Measurements from ENCODE around the gene DOK5.

Gene DOK5

GRCh38 chr20:54565255-54565654 lies 89.9 kb downstream of the DOK5 start:
- DNase-seq = no peak

DNA sequence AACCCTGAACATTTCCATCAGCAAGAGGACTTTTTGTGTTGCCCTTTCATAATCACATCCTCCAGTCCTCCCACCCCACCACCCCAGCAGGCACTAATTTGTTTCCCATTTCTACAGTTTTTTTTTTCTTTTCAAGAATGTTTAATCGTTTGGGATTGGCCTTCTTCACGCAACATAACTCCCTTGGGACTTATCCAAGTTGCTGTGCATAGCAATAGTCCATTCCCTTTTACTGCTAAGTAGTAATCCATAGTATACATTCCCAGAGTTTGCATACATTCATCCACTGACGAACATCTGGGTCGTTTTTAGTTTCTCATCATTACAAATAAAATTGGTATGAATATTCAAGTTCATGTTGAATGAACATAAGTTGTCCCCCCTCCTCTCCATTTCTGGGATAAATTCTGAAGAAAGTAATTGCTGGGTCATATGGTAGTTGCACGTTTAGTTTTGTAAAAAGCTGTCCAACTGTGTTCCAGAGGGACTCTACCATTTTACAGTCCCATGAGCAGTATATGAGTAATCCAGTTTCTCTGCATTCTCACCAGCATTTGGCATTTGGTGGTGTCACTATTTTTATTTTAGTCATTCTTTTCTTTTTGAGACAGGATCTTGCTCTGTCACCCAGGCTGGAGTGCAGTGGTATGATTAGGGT lies 90.8 kb downstream of the DOK5 start:
- no peak for DNase-seq

DNA sequence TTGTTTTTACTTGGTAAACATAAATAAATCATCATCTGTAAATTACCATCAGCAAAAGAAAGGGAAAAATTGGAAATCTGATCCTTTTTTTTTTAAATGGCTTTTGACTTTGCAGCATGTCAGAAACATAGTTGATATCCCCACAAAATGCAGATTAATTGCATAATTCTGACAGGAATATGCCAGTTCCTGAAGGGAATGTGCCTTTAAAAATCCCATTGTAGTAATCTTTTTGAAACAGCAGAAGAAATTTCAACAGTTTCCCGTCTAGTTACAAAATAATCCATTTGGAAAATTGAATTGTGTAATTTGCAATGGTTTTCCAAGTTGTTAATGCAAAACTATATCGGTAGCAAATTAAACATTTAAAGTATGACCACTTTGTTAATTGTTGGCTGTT lies 95.2 kb downstream of the DOK5 start:
- DNase-seq = no peak

DNA sequence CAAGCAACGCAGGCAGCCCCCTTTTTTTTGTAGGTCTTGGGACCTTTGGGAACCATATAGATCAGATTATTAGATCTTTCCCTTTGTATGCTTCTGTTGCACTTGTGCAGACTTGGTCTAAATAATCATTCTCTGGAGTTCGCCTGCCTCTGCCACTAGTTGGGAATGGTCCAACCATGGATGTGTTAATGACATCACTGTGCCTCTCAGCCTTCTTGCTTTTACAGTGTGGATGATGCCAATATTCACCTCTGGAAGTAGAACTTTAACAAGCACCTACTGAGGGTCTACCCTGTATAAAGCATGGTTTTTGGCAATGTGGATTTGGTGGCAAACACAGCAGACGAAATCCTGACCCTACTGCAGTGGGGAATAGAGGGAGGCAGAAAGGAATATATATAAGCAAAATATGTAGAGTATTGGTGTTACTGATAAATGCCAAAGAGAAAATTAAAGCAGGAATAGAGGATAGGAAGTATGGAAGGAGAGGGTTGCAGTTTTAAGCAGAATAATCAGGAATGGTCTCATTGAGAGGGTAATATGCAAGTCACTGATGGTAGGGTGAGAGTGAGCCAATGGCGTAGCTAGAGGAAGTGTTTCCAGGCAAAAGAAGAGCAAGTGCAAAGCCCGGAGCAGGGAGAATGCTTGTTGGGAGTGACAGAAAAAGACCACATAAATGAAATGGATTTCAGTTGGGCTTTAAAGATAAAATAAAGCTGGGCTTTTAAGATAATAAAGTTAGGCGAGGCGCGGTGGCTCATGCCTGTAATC lies 97.5 kb downstream of the DOK5 start:
- no peak for DNase-seq

GRCh38 chr20:54573838-54574237 lies 98.4 kb downstream of the DOK5 start:
- no peak for DNase-seq

GRCh38 chr20:54576518-54576917 lies 101.1 kb downstream of the DOK5 start:
- DNase-seq = no peak

DNA sequence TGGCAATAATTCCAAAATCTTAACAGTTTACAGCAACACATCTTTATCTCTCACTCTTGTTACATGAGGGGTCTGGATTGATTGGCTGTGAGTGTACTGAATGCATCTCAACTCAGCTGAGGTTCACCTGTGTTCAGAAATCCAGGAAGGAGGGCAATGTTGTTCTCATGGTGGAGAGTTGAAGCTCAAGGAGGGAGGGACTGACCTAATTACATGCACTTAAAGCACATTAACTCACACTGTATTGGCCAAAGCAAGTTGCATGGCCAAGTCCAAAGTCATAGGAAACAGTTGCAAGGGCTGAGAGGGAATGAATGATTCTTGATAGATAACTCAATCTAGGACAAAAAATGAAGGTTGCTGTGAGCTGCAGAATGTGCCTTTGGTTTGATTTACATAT lies 102.2 kb downstream of the DOK5 start:
- DNase-seq = no peak

DNA sequence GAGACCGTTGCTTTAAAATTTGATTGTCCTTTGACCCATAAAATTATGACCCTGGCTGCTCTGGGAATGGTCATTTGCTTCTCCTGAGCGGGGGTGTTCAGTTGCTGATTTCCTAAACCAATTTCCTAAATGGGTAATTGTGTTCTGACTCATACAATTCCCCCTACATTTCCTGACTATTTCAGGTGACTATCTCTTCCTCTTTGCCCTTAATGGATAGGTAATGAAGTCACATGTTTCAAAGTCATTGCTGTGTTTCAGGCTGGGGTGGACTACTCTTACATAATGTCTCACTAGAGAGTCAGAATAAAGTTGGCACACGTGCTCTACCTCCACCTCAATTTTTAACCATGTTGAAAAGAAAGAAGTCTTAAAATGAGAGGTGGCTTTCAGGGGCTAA lies 109.8 kb downstream of the DOK5 start:
- DNase-seq = no peak

DNA sequence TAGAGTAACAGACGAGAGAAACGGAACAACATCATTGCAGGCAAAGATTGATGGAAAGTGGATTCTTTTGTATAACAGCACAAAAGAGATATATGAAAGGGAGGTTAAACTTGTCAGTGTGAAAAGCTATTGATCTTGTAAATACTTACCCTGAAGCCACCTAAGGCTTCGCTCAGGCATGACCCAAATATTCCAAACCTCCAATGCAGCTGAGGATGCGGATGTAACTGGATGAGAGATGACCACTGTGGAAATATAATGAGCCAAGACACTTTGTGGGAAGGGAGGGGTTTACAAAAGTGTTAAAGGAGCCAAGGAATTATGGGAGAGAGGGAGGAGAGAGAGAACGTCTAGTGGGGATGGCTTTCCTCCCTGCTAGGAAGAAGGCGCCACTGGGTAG lies 112.0 kb downstream of the DOK5 start:
- DNase-seq = no peak

GRCh38 chr20:54589402-54590030 lies 114.1 kb downstream of the DOK5 start:
- no peak for DNase-seq

DNA sequence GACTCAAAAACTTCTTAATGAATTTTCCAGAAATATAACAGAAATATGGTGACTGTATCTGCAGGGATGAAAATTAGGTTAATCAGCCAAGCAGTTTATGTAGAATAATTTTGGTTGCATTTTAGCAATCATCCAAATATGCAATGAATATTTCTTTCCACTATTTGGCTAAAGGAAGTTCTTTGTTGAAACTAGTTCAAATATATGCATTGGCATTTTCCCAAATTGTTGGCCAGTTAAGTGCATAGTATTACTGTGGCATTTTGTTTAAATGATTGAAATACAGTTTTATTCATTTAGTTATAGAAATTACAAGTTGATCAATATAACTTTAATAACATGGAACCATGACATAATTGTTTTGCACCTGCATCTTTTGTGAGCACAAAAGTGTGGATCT lies 115.5 kb downstream of the DOK5 start:
- DNase-seq = no peak

GRCh38 chr20:54596651-54597050 lies 121.3 kb downstream of the DOK5 start:
- DNase-seq = no peak

DNA sequence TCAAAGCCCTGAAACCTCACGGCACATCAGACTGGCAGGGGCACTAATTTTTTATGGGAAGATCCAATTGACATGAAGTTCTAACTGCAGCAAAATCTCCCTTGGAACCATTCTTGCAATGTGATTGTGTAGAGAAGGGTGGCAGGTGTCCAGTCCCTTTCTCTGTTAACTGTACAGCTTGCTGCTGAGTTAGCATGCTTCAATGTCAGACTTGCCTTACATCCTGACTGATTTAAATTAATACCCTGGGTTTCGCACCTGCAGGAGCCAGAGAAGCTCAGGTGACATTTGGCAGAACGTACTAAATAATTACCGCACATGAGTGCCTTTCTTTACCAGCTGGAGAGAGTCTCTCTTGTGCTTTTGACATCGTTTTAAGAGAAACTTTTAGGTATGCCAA lies 123.0 kb downstream of the DOK5 start:
- DNase-seq = no peak

- no peak for DNase-seq
Observed at GRCh38 chr20:54600634-54601033, 125.2 kb downstream of the DOK5 start.

GRCh38 chr20:54601831-54602515 lies 126.6 kb downstream of the DOK5 start:
- DNase-seq = no peak

DNA sequence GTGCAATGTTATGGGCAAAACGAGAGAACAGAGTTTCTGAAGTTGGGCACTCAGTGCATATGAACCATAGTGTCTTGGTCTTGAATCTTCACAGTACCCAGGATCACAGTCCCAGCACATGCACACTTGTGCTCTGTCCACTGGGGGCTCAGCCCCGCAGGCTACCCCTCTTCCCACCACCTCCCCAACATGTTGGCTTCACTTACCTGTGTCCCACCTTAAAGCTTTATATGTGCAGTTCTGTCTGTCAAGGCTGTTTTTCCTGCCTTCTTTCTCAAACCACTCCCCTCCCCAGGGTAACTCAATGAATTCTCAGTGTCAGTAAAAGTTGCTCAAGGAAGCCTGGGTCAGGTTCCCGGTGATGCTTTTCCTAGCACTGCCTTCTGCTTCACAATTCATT lies 129.9 kb downstream of the DOK5 start:
- no peak for DNase-seq

- no peak for DNase-seq
Observed at GRCh38 chr20:54606380-54606779, 131.0 kb downstream of the DOK5 start.

DNA sequence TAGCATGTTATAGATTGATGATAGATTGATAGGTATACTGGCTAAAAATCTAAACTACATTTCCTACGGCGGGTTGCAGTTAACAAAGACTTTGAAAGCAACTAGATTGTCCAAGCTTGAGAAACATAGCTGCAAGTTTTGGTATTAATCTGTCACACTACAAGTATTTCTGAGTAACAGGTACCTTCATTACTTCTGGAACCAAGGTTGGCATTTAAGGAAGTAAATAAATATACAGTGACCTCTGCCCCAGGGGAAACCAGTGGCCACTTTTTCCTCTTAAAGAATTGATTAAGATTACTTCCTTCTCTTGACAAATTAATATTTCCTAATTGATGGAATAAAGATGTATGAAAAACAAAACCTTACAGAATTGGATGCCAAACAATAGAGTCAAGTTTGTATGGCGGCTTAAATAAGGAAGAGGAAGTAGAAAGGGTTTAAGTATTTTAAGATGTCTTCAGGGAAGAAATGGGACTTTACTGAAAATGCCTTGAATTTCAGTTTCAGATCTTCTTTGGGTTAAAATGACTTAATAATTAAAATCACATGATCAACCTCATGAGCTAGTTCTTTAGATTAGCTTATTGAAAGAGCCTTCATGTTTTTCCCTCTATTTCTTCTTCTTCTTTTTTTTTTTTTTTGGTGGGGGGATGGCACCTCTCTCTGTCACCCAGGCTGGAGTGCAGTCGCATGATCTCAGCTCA lies 132.8 kb downstream of the DOK5 start:
- DNase-seq = no peak

- no peak for DNase-seq
Observed at GRCh38 chr20:54608943-54609342, 133.6 kb downstream of the DOK5 start.

GRCh38 chr20:54611708-54612412 lies 136.5 kb downstream of the DOK5 start:
- no peak for DNase-seq

DNA sequence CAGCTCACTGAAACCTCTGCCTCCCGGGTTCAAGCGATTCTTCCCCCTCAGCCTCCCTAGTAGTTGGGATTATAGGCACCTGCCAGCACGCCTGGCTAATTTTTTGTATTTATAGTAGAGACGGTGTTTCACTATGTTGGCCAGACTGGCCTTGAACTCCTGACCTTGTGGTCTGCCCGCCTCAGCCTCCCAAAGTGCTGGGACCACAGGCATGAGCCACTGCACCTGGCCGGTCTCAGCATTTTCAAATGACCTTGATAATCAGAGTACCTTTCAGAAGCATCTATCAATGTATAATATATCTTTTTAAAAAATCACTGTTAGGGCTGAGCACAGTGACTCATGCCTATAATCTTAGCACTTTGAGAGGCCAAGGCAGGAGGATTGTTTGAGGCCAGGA lies 143.0 kb downstream of the DOK5 start:
- no peak for DNase-seq

- DNase-seq = no peak
Observed at GRCh38 chr20:54619181-54619580, 143.8 kb downstream of the DOK5 start.

All from activated CD4-positive, alpha-beta T cell treated with anti-CD3 and anti-CD28 coated beads, Interleukin-2, Interleukin-6, amounts not matched to agents 100 ng/mL and 50 ng/mL, durations not matched to agents 16 hours and 8 hours (primary cell).